ENCODE results near the gene DBNDD1. TPM values are rescaled to one million over a fixed set of nuclear protein-coding genes. Genes with fewer than 3 reads are reported as not detected.

DBNDD1 gene
- total RNA-seq, 1 experiment from 2014 or later: 32.4 TPM

DNA sequence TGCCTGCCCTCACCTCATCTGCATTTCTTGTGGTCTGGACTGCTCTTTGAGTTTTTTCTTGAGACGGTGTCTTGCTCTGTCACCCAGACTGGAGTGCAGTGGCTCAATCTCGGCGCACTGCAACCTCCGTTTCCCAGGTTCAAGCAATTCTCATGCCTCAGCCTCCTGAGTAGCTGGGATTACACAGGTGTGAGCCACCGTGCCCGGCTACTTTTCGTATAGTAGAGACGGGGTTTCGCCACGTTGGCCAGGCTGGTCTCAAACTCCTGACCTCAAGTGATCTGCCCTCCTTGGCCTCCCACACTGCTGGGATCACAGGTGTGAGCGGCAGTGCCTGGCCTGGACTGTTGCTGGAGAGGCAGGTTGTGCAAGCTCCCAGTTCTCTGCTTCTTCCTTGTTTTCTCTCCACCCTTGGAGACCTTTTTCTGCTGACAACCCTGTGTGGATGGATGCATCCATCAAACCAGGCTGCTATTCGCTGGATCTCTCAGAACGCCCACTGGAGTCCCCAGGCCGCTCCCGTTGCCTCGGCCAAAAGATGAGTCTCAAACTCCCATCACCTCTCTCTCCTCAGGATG, 22.7 kb upstream of the DBNDD1 start:
- H3K36me3 ChIP-seq (ENCODE audit: low read depth): no peaks in the 10 kb centered on the region
- H3K4me3 ChIP-seq: no peak overlapping the region
- no peak for TF ChIP-seq EZH2 (IDR thresholded peaks at IDR 0.05; ENCODE audit: low read depth)
- TF ChIP-seq, protein P1, sequence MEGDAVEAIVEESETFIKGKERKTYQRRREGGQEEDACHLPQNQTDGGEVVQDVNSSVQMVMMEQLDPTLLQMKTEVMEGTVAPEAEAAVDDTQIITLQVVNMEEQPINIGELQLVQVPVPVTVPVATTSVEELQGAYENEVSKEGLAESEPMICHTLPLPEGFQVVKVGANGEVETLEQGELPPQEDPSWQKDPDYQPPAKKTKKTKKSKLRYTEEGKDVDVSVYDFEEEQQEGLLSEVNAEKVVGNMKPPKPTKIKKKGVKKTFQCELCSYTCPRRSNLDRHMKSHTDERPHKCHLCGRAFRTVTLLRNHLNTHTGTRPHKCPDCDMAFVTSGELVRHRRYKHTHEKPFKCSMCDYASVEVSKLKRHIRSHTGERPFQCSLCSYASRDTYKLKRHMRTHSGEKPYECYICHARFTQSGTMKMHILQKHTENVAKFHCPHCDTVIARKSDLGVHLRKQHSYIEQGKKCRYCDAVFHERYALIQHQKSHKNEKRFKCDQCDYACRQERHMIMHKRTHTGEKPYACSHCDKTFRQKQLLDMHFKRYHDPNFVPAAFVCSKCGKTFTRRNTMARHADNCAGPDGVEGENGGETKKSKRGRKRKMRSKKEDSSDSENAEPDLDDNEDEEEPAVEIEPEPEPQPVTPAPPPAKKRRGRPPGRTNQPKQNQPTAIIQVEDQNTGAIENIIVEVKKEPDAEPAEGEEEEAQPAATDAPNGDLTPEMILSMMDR (conservative IDR thresholded peaks at IDR 0.05): no peak
- BruUV-seq (replicated peaks): no TSS peak
- CTCF ChIA-PET: no interaction called here
- H3K9me3 ChIP-seq (ENCODE audit: insufficient read depth, low read depth): no peaks in the 10 kb centered on the region
- H3K27ac ChIP-seq: no peak overlapping the region
- peaks cover 25% of the 10 kb centered on the region for H3F3A ChIP-seq (ENCODE audit: insufficient read depth, low read depth)
- no peaks in the 10 kb centered on the region for H3K79me2 ChIP-seq (ENCODE audit: low read depth)
- no peak overlapping the region for H3K4me2 ChIP-seq
- H3K9me2 ChIP-seq (ENCODE audit: insufficient read depth): no peaks in the 10 kb centered on the region
- H4K20me1 ChIP-seq (ENCODE audit: insufficient read depth): peaks cover 12% of the 10 kb centered on the region; the same call in 1 of the 2 replicates
- H2AFZ ChIP-seq: no peak overlapping the region
- DNase-seq: no peak
- H3K4me1 ChIP-seq (replicated peaks; ENCODE audit: insufficient read depth): peaks cover 28% of the 10 kb centered on the region
- no peaks in the 10 kb centered on the region for H3K27me3 ChIP-seq (ENCODE audit: insufficient read depth, low read depth)
- POLR2A ChIA-PET (ENCODE audit: unreplicated experiment): no interaction called here
- intact Hi-C loops (cut with micrococcal nuclease; ENCODE audit: unreplicated experiment): loop anchor here (10.0 kb wide), 1 partner anchor 117 kb away; the partner anchor contains the start of gene TUBB3

DNA sequence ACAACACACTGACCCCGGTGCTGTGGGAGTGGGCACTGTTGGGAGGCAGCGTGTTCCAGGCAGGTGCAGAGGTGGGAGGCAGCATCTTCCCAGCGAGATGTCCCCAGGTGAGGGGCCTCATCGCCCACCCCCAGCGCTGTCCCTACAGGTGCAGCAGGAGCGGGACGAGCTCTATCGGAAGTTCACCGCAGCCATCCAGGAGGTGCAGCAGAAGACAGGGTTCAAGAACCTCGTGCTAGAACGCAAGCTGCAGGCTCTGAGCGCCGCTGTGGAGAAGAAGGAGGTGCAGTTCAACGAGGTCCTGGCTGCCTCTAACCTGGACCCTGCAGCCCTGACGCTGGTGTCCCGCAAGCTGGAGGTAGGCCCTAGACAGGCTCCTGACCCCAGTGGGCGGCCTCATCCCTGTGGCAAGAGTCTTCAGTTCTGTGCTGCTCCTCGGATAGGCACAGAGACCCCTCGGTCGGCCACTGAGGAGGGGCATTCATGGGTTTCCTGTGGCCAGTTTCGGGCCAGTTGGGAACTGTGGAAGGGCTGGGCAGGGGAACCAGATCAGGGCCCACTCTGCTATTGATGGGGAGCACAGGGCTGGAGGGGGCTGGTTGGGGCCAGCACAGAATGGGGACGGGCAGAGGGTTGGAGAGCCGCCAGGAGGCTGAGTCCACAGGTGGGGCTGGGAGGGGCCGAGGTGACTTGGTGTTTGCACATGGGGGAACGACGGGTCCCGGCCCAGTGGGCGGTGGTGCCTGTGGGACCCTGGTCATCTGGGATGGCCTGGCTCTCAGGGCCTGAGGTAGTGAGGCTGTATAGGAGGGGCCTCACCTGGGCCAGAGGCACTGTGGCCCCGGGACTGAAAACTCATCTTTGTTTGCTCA, 21.1 kb upstream of the DBNDD1 start:
- intact Hi-C loops (cut with micrococcal nuclease; ENCODE audit: unreplicated experiment): loop anchor here (10.0 kb wide), 1 partner anchor 116 kb away; the partner anchor contains the start of gene TUBB3
- no peak overlapping the region for H3K4me3 ChIP-seq
- no peak for DNase-seq
- peaks cover 4% of the 10 kb centered on the region; the same call in 1 of the 2 replicates for H3K36me3 ChIP-seq (ENCODE audit: low read depth)
- H3K9me3 ChIP-seq (ENCODE audit: insufficient read depth, low read depth): no peaks in the 10 kb centered on the region
- POLR2A ChIA-PET (ENCODE audit: unreplicated experiment): no interaction called here
- TF ChIP-seq, protein P1 (conservative IDR thresholded peaks at IDR 0.05): no peak
- TF ChIP-seq EZH2 (IDR thresholded peaks at IDR 0.05; ENCODE audit: low read depth): no peak
- no peaks in the 10 kb centered on the region for H3K79me2 ChIP-seq (ENCODE audit: low read depth)
- H3K9me2 ChIP-seq (ENCODE audit: insufficient read depth): no peaks in the 10 kb centered on the region
- no TSS peak for BruUV-seq (replicated peaks)
- H3F3A ChIP-seq (ENCODE audit: insufficient read depth, low read depth): peaks cover 23% of the 10 kb centered on the region
- H3K4me2 ChIP-seq: no peak overlapping the region
- peaks cover 17% of the 10 kb centered on the region for H3K4me1 ChIP-seq (replicated peaks; ENCODE audit: insufficient read depth)
- peaks cover 12% of the 10 kb centered on the region for H4K20me1 ChIP-seq (ENCODE audit: insufficient read depth)
- H3K27me3 ChIP-seq (ENCODE audit: insufficient read depth, low read depth): no peaks in the 10 kb centered on the region
- H3K27ac ChIP-seq: no peak overlapping the region
- CTCF ChIA-PET: no interaction called here
- no peak overlapping the region for H2AFZ ChIP-seq

DNA sequence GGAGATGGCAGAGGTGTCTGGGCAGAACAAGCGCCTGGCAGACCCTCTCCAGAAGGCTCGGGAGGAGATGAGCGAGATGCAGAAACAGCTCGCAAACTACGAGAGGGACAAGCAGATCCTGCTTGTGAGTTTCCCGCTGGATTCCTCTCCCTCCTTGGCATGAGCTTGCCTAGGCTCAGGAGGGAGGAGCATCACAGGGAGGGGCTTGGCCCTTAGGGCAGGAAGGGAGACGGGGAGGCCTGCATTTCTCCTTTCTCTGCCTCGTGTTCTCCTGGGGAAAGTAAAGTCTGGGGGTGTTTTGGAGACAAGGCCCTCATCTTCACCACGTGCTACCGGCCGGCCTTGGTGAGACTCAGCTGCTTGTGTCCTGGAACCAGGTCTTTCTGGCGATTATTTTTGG, 18.0 kb upstream of the DBNDD1 start:
- Histone ChIP-seq H3F3A (ENCODE audit: insufficient read depth, low read depth) (no peaks in the 10 kb centered on the region), H3K9me3 (ENCODE audit: insufficient read depth, low read depth) (no peaks in the 10 kb centered on the region), H3K27me3 (ENCODE audit: insufficient read depth, low read depth) (no peaks in the 10 kb centered on the region), H3K4me2 (no peak overlapping the region), H3K4me1 (replicated peaks; ENCODE audit: insufficient read depth) (no peaks in the 10 kb centered on the region), H2AFZ (no peak overlapping the region), H3K9me2 (ENCODE audit: insufficient read depth) (no peaks in the 10 kb centered on the region), H3K27ac (no peak overlapping the region), H4K20me1 (ENCODE audit: insufficient read depth) (no peaks in the 10 kb centered on the region; the same call in none of the 2 replicates), H3K36me3 (ENCODE audit: low read depth) (peaks cover 14% of the 10 kb centered on the region), H3K4me3 (no peak overlapping the region), H3K79me2 (ENCODE audit: low read depth) (no peaks in the 10 kb centered on the region)
- DNase-seq: no peak
- POLR2A ChIA-PET (ENCODE audit: unreplicated experiment): no interaction called here
- BruUV-seq (replicated peaks): no TSS peak
- CTCF ChIA-PET: no interaction called here
- intact Hi-C loops (cut with micrococcal nuclease; ENCODE audit: unreplicated experiment): no loop called here
- TF ChIP-seq, protein P1 (conservative IDR thresholded peaks at IDR 0.05): no peak
- no peak for TF ChIP-seq EZH2 (IDR thresholded peaks at IDR 0.05; ENCODE audit: low read depth)
